NCI-H2196 treated with DMSO at 0.1 percent for 48 hours (cell line): ENCODE measurements around the gene NEDD1.
A peak's percentile ranks its signal among the peaks of the same experiment; 100 is the strongest.

ENCODE experiments used
- DNase-seq: peaks from one replicate; lab custom pipeline; 2025; ENCODE audit not compliant: unreplicated experiment; lab: John Stamatoyannopoulos, UW

Gene NEDD1

GRCh38 chr12:96897421-96897820 is 9.6 kb upstream of the NEDD1 start:
- no peak for DNase-seq

- DNase-seq = no peak
These were observed 5.9 kb upstream of the NEDD1 start for GRCh38 chr12:96901175-96901574.

DNA sequence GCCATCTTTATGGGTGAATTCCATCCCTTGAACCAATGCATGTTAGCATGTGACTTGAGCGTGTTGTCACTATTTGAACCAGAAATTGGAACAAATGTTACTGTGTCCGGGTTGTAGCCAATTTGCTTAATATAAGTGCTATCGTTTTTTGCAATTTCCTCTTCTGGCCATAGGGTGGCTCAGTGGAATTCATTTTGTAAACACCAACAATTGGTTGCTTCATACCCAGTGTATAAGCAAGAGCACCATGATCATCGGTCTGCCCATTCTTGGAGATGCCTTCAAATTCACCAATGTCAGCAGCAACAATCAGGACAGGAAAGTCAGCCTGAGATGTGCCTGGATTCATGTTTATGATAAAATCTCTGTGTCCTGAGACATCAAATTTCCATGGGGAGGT is 5.0 kb upstream of the NEDD1 start:
- no peak for DNase-seq

GRCh38 chr12:96906498-96906848 is 584 bp upstream of the NEDD1 start:
- no peak for DNase-seq

DNA sequence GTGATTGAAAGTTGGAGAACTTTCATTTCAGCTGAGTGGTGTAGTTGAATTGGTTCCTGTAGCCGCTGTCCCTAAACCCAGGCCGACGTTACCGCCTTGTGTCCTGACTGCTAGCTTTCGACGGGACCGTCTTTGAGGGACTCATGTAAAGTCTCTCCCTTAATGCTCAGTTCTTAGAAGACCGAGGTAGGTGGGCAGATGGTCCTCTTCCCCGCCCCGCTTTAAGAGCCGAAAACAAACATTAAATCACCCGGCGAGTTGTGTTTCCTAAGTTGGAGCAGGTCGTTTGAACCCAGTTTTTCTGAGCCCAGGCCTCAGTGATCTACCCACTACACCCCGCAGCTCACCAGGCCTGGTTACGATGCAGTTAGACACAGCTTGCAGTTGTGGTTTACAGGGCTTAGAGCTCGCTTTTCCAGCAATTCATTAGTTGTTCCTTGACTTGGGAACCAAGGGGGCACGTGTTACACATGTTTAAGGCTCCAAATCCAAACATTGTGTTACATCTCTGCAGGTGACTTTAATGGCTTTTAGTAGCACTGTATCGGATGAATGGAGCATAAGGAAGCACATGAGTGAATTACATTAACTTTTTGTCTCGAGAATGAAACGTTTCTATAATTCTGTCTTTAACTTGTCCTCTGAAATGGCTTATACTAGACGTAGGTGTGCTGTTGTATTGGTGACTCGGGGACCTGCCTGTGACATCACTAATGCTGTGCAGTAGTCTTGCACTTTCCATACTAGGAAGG is 790 bp downstream of the NEDD1 start:
- no peak for DNase-seq

GRCh38 chr12:96908423-96908675 is 1.3 kb downstream of the NEDD1 start:
- no peak for DNase-seq

DNA sequence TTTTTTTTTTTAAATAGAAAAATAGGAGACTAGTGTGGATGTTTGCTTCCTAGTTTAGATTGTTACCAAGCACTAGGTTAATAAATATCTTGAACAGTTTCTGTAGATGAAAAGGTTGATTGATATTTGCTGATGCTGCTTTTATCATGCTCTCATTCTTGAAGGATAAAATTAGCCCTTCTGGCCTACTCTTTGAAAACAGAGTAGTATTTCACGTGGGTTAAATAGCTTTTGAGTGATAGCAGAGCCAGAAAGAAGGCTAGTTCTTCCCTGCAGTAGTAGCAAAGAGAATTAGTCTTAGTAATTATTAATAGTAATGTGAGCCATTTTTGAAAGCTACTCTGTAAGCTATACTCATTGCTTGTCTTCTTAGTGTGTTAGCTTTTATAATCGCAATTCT is 5.2 kb downstream of the NEDD1 start:
- DNase-seq = no peak

- no peak for DNase-seq
These were observed 5.9 kb downstream of the NEDD1 start for GRCh38 chr12:96912943-96913342.

DNA sequence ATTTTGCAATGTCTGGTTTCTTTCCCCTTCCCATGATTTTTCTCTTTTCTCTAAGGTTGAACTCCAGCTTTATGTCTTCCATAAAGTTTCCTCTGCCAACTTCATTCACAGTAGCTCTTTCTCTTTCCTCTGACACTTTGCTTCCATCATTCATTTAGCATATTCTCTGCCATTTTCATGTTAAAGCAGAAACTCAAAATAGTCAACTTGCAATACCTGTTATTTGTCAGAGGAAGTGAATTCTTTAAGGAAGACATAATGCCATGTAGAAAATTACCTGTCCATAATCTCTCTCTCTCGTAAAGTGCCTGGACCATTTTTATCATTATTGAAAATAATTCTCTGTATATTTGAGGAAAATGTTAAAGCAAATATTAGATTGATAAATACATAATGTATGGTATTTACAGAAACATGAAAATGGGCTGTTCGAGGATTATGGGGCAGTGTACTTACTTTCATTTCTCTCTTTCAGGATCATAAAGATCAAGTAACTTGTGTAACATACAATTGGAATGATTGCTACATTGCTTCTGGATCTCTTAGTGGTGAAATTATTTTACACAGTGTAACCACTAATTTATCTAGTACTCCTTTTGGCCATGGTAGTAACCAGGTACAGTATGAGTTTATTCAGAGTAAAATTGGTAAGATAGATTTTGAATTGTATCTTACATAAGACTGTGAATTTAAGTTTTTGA is 12.6 kb downstream of the NEDD1 start:
- no peak for DNase-seq

- no peak for DNase-seq
These were observed 41.7 kb downstream of the NEDD1 start for GRCh38 chr12:96948782-96949181.

DNA sequence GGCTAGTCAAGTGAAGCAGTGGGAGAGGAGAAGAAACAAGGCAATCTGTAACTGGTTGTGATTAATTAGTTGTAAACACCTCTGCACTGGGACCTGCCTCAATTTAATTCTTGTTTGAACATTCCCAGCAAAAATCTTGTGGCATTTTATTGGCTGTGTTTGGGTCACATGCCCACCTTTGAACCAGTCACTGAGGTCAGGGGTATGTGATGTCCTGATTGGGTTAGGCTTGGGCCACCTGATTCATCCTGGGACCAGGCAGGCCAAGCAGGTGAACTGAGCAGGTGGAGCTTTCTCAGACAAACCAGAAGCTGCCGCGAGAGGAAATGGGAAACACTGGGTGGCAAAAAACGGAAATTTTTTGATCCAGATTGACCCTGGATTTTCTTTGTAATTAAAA is 72.5 kb downstream of the NEDD1 start:
- no peak for DNase-seq

DNA sequence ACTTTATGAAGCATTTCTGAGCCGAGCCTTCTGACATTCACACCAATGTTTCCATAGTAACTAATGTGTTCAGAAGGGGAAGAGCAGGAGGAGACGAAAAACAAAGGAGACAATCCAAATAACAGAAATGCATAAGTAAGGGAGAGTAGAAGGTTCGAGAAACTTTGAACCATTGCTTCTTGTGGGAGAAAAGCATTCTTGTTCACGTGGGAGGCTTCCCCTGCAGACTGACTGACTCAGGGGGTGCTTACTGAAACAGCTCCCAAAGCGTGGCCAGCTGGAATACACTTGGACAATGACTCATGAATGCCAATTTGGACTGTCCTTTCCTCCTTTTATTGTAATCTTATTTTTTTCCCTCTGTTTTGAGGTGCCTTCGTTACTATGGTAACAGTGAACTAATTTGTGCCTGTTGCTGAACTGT is 73.9 kb downstream of the NEDD1 start:
- DNase-seq = no peak

DNA sequence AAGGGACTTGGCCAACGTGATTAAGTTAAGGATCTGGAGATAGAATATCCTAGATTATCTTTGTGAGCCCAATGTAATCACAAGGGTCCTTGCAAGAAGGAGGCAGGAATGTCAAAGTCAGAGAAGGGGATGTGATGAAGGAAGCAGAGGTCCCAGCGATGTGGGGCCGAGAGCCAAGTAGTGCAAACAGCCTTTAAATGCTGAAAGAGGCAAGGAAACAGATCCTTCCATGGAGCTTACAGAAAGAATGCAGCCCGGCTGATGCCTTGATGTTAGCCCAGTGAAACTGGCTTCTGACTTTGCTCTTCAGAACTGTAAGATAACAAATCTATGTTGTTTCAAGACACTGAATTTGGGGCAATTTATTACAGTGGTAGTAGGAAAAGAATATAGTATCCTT is 74.9 kb downstream of the NEDD1 start:
- no peak for DNase-seq

GRCh38 chr12:96982671-96983070 is 75.6 kb downstream of the NEDD1 start:
- DNase-seq = no peak

- no peak for DNase-seq
These were observed 78.7 kb downstream of the NEDD1 start for GRCh38 chr12:96985515-96986362.

GRCh38 chr12:96986883-96987523 is 79.9 kb downstream of the NEDD1 start:
- peak; percentile 25 for DNase-seq

GRCh38 chr12:96988919-96989318 is 81.9 kb downstream of the NEDD1 start:
- no peak for DNase-seq

DNA sequence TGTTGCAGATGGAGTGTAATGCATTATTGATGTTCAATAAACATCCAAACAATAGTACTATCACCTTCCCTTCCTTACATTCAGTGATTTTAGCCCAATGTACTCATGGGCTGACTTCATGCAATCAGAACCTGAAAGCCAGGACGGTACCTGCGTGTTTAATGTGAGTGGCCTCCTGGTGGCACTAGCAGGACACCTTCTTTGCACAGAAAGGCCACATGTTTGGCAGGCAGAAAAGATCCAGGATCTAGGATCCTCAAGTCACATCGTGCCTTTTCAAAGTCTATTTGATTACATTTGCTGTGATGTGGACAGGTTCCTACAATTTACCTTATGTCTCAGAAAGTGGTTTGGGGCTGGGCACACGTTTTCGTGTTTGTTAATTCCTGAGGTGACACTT is 82.9 kb downstream of the NEDD1 start:
- DNase-seq = peak; percentile 28

DNA sequence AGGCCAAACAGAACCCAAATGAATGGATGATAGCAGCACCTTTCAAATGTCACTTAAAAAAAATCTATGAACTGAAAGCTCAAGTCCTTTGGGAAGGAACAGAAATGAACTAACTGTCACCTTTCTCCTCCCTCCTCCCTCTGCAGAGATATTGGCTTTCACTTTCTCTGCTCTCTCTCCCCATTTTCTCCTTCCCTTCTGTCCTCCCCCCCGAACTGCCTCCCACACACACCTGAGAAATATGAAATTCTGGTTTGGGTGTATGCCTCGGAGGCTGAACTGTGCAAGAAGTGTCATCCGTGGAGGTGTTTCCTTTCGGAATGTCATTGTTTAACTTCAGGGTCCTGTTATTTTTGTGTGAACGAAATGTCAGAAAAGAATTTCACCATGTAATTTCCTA is 87.8 kb downstream of the NEDD1 start:
- no peak for DNase-seq

DNA sequence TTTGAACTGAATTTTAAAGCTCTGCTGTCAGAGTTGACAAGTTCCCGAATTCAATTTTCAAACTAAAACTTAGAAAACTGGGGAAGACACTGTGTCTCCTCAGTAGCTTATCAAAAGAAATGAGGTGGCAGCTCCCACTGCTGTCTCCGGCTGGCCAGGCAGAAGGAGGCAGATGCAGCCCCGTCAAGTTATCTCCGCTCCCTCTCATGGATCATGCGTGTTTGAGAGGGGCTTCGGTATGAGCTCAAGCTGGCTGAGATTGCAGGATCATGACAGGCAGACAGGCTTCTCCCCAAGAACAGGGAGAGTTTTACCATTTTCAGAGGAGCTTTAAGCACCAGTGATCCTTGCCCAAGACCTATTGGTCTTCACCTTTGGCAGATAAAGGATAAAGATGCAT is 88.8 kb downstream of the NEDD1 start:
- DNase-seq = no peak

- DNase-seq = no peak
These were observed 90.9 kb downstream of the NEDD1 start for GRCh38 chr12:96997797-96998484.
